GM19467 (cell line): Measurements from ENCODE around the gene ZNF837.
"Not testable (repeated sequence)": the region's sequence is repeated elsewhere in the genome, so short reads cannot be mapped to it uniquely, and the experiment has no call there.

ENCODE experiments used
- ATAC-seq: cut with Tn5 transposase; IDR thresholded peaks from one replicate; pipeline ENCODE4 v1.9.1; 2021; ENCODE audit warnings: mild to moderate bottlenecking, moderate library complexity; ENCODE audit not compliant: unreplicated experiment

The ZNF837 gene

DNA sequence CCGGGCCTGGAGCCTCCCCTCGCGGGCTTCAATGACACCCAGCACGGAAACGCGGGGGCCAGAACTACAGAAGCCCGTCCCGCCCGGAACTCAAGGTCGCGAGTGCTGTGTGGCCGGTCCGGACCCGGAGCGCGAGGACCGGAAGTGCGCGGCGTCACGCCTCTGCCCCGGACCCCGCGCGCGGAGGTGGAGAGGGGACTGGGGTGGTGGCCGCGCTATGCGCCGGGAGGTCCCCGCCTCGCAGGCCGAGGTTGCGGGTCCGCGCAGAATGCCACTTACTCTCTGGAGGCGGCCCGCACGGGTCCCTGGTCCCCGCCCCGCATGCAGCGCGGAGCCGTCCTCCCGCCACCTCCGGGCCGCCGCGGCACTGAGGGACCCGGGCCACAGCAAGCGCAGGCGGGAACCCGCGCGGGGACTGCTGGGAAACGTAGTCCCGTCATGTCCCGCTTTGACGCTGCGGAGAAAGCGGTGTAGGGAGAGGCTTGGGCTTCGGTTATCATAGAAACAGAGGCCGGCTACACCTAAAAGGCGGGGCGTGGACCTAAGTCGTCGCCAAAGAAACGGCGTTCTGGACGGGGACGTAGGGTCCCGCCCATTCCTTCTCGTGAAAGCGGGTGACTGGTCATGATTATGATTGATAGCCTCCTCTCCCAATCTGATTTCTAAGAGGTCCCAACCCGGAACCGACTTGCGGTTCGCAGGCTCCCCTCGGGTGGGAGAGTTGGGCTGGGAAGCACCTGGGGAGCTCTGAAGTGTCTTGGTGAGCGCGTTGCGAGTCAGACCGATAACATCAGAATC is at the start of gene ZNF837:
Gene ZNF837 (minus strand): TSS at position 369 of the 798 bp plus-strand sequence. CDS start 11,698 bp downstream, outside the sequence.
- peak; percentile 83 for ATAC-seq

DNA sequence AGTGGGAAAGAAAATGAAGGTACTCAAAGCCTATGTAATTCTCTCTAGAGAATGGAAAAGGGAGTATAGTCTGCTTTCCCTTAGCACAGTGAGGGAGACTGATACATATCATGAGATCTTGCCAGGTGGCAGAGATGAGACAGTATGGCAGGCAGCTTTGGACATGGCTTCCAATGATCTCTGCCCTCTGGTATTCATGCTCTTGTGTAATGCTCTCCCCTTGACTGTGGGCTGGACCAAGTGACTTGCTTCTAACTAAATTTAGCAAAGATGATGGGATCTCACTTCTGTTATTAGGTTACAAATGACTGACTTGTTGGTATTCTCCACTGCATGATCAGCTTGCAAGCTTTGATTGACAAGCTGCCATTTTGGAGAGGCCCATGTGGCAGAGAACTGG is 48.9 kb upstream of the ZNF837 start:
- ATAC-seq: no peak

DNA sequence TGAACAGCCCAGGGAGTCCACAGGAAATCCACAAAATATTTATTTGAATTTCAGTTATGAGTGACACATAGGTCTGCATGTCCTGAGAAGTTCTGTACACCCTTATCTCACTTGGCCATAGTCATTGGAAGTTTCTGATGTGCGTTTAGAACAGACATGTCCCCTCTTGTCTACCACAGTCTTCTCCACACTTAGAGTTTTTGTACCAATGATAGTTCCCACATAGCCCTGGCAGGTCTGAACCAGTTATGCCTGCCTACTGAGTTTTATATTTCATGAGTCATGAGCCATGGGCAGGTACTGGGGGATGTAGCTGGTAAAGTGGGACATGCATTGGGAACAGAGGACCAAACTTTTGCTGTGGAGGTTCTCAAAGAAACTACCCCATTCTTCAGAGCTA is 47.8 kb upstream of the ZNF837 start:
- ATAC-seq: no peak

DNA sequence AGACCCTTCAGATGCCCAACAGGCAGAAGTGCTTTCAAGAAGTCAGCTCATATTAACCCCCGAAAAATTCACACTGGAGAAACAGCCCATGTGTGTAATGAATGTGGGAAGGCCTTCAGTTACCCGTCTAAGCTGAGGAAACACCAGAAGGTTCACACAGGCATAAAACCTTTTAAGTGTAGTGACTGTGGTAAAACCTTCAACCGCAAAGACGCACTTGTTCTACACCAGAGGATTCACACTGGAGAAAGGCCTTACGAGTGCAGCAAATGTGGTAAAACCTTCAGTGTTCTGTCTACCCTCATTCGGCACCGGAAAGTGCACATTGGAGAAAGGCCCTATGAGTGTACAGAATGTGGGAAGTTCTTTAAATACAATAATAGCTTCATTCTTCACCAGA is 36.2 kb upstream of the ZNF837 start:
- no peak for ATAC-seq

DNA sequence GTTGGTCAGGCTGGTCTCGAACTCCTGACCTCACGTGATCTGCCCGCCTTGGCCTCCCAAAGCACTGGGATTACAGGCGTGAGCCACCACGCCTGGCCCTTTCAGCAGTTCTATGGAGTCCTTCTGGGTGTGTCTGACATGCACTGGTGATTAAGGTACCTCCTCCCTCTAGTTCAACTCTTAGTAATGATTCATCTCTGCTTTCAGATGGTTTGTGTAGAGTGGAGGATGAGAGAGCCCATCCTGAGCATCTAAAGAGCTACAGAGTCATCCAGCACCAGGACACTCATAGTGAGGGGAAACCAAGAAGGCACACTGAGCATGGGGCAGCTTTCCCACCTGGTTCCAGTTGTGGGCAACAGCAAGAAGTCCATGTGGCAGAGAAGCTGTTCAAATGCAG is 35.8 kb upstream of the ZNF837 start:
- ATAC-seq: no peak

DNA sequence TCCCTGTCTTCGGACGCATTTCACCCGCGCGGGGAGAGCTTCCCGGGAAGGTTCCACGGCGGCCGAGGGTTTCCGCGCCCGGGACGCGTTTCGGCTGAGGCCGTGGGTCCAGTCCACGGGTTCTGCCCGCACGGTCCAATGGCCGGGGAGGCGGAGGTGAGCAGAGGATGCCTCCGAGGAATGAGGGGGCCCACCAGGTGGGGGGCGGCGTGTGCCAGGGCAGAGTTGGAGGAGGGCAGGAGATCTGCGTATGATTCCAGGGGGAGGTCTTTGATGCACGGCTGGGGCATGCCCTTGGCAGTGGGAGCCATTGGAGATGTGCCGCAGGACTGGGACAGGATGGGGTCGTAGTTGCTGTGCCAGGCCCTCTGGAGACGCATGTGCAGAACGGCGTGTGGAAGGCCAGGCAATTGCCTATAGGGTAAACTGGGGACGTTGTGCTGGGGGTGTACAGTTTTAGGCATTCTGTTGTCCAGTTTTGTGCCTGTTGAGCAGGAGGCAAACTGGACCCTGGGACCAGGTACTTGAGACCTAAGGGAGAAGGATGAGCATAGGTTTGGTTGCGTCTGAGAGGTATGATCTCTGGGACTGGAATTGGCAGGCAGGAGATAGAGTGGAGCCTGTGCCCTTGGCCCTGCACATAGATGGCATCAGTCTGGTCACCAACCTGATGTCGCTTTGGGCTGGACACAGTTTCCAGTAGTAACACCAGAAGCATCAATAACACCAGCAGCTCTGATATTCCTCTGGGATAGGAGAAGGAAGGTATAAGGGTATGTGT is 28.4 kb upstream of the ZNF837 start:
- no peak for ATAC-seq

DNA sequence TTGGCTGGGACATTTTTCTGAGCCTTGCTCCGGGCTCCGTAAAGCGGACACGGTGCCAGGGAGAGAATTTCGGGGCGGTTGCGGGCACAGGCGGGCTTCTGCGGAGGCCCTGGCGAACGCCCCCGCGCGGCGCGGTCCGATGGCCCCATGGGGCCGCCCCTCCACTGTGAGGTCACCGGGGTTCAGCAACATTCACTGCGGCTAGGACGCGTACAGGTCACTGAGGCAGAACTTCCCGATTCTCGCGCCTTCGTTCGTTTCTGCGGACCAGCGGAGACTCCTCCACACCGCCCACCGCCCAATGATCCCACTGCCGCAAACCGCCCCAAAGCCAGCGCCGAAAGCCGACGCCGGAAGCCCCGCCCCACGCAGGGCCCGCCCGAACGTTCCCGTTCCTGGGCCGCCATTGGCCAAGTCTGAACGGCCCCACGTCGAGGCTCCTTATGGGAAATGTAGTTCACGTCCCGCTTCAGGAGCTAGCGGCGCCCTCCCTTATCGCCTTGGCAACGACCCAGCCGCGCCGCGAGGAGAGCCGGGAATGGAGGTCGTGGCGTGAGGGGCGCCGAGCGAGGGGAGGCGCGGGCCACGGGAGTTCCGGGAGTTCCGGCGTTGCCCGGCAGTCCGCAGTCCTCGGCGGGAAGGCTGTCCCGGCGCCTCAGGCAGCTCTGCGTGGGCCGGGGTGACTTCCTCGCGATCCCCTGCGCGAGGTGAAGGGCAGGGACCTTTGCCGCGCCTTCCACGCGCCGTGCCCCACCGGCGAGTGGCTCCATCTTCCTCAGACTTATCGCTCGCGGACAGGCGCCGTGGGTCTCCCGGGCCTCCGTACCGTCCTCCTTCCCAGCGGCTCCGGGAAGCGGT is 27.6 kb upstream of the ZNF837 start, which contains the start of gene ZNF584:
Gene ZNF584 (plus strand): TSS at position 498 of the 858 bp plus-strand sequence. CDS start 499 bp downstream, outside the sequence.
- peak; percentile 91 for ATAC-seq

DNA sequence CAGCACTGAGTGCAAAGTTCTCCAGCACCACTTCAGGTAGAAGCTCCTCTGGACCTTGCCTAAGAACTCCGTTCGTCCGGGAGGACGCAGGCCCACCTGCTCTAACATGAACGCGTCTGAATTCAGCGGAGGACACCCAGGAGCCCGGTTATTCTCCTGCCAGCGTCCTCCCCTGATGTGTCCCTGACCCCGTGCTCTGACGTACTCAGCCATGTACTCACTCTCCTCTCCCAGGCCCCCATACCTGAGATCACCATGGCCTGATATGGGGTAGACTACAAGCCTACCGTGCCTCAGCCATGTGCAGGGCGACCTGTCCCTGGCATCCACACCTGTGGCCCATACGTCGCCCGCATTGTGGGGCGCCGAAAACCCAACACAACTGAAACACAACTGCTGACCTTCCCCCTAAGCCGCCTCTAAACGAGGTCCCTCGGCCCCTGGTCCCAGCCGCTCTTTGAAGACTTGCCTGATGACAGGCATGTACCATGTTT is 26.9 kb upstream of the ZNF837 start:
- no peak for ATAC-seq

DNA sequence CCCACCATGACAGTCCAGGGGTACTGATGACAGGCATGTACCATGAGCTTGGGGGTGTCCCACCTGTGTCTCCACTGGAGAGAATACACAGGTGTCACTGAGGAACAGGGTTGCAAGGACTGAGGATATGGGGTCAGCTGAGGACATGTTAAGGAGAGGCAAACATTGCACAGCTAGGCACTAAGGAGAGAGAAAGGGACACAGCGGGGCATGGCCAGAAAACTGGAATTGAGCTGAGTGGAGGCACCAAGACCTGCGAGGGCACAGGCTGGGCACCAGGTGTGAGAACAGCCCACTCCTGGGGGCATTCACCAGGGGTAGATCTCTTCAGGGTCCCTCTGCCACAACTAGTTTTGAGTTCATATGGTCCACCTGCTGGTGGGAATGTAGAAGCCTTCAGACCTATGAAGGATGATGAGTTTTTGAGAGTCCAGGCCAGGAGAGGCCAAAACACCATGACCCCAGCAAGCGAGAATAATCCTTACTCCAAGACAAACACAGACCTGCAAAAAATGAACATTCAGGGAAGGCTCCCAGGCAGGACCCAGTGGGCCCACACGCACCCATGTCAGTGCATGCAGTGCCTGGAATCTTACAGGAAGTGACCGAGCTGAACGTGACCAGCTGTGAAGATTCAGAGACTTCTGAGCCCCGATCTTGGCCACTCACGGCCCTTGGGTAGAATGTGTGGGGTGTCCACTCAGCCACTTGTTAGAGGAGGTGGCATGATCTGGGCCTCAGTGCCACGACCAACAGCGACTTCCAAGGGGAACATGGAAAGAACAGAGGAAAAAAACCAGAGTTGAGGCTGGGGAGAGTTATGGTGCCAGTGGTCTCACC is 26.2 kb upstream of the ZNF837 start:
- no peak for ATAC-seq

DNA sequence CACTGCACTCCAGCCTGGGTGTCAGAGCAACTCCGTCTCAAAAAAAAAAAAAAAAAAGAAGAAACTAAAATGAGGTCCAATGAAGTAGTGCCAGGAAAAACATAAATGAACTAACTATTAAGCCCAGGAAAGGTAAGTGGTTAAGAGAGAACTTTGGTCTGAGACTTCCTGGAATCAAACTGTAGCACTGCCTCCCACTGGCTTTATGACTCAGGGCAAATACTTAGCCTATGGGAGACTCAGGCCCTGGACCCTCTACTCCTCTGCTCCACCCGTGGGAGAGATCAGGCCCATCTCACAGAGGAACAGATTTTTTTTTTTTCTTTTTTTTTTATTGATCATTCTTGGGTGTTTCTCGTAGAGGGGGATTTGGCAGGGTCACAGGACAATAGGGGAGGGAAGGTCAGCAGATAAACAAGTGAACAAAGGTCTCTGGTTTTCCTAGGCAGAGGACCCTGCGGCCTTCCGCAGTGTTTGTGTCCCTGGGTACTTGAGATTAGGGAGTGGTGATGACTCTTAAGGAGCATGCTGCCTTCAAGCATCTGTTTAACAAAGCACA is 23.2 kb upstream of the ZNF837 start:
- not testable (repeated sequence) for ATAC-seq

DNA sequence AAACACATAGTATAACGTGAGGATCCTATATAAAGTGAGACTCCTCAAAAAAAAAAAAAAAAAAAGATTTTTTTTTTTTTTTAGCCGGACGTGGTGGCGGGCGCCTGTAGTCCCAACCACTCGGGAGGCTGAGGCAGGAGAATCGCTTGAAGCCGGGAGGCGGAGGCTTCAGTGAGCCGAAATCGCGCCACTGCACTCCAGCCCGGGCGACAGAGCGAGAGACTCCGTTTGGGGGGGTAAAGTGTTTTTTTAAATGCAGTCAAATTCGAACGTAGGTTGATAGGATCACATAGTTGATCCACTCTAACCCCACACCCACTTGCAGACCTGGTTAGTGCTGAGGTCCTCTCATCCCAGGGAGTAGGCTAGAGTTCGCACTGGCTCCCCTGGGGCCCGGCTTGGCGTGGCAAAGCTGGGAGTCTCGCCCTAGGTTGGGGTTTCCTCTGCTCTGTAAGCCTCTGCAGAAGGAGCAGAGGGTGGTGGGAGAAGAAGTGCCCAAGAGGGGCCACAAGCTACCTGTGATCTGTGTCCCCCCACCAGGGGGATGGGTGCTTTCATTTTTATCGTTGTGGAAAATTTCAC is 21.1 kb upstream of the ZNF837 start:
- no peak for ATAC-seq

DNA sequence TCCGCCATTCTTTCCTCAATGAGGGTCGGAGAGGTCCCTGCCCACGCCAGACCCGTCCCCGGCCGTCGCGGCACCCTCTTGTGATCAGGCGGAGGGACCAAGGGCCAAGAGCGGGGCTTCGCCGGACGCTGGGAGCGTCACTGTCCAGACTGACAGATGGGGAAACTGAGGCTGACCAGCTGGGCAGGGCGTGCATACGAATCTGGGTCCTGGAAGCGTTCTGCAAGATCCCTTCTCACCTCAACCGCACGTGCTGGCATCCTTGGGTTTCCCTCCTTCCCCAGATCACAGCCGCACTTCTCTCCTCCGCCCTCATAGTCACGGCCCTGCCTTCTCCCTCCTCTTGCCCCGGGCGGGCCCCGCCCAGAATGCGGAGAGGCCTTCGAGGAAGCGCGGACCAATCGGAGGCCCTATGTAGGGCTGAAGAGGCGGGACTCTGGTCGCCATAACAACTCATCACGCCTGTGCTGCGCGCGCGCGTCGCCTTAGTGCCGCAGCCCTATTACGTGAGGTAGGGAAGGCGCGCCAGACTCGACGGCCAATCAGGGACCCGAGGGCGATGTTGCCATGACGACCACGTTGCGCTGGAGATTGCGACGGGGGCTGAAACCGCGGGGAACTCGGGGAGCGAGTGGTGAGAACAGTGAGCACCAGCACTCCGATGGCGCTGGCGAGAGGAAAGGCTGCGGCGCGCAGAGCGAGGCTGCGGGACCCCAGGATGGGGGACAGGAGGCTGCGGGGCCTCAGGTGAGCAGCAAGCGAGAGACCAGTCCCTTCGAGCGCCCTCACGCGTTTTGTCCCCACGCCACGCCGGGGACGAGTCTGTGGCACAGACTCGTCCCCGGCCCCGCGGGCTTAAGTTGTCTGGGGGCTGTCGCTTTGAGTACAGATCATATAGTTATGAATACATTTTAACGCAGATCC is 20.3 kb upstream of the ZNF837 start:
- peak; percentile 98 for ATAC-seq

DNA sequence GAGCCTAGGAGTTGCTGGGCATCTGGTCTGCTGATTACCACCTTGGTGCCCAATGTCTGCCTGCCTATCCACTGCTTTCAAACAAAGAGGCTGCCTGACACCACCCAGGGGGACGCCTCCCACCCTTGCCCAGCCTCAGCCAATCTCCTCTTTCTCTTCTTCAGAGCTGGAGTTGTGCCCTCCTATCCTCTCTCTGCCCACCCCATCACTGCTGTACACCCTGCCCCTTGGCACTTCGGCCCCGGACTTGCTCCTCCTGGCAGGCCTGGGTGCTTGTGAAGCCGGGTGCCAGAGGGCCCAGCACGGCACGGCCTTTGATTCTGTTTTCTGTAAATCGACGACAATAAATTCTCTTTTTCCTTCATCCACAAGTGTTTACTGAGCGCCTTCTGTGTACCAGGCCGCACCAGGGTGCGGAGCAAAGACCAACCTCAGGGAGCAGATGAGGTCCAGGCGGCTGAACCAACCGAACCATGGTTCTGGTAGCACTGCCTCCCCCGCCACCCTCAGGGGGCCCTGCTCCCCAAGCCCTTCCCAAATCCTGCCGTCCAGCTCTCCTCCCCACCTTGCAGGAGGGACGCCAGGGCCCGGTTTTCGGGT is 19.6 kb upstream of the ZNF837 start:
- no peak for ATAC-seq

DNA sequence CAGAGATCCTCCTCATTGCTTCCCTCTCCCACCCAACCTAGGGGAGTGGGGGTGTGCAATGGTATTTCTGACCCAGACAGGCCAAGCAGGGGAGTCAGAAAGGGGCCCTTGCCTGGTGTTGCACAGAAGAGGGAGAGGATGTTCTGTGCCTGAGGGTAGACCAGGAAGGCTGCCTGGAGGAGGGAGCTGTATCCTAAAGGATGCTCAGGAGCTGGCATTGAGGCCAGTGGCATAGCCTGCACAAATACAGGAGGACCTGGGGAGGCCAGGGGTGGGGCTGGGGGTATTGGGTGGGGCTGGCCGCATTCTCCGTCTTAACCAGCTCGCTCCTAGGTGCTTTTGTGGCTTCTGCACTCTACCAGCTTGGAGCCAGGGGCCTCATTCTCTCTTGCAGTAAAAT is 19.1 kb upstream of the ZNF837 start:
- ATAC-seq: no peak

DNA sequence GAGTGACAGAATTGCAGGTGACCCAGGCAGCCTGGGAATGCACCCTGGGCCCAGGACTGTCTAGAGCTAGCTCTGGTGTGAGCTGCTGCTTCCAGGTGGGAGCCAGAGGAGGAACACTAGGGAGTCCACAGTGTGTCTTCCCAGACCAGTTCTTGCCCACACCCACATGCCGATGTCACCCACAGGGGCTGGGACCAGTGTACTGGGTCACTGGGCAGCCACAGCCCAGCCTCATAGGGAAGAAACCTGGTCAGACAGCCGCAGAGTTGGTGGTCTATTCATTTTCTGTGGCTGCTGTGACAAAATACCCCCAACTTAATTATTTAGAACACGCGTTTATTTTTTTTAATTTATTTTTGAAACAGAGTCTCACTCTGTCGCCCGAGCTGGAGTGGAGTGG is 17.7 kb upstream of the ZNF837 start:
- no peak for ATAC-seq

DNA sequence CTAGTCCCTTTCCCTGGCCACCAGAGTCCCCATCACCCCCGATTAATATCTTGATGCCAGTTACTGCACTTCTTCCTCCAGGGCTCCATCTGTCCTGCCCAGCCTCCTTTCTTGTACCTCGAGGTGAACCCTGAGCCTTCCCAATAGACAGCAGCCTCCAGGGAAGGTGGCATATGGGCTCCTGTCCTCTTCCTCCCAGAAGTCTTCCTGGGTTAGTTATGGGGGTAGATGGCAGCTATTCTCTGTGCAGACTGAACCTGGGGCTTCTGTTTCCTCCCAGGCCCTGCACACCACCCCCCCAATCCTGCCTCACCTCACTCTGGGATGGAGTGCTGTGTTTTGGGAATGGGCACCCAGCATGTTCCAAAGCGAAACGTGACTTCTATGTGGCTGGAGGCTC is 17.3 kb upstream of the ZNF837 start:
- no peak for ATAC-seq

DNA sequence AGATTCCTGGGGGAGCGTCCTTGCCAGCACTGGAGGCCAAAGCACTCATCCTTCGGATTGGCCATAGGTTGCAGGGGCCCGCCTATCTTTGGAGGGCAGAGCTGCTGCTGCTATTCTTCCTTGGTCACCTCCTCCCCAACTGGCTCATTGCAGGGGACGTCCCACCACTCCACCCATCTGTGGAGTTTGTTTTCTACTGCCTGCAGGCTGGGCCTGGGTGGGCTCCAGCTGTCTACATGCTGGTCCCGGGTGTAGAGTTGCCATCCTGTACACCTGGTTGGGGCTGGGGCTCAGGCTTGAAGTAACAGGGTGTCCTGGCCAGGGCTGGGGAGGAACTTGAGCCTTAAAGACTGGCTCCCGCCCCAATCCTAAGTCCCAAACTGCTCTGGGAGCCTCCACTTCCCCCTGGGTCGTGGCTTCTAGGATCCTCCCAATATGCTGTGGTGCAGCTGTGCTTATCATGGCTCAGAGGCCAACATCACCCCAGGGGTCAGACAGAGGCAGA is 16.8 kb upstream of the ZNF837 start:
- ATAC-seq: no peak
